HG03103 (cell line): ENCODE results near the gene MAGOHB.
A peak's percentile ranks its signal among the peaks of the same experiment; 100 is the strongest.
"Not testable (repeated sequence)": the region's sequence is repeated elsewhere in the genome, so short reads cannot be mapped to it uniquely, and the experiment has no call there.

Experiments used
- ATAC-seq: cut with Tn5 transposase; IDR thresholded peaks from one replicate; pipeline ENCODE4 v1.9.1; 2021; ENCODE audit warnings: low read depth; ENCODE audit not compliant: unreplicated experiment

Gene MAGOHB

DNA sequence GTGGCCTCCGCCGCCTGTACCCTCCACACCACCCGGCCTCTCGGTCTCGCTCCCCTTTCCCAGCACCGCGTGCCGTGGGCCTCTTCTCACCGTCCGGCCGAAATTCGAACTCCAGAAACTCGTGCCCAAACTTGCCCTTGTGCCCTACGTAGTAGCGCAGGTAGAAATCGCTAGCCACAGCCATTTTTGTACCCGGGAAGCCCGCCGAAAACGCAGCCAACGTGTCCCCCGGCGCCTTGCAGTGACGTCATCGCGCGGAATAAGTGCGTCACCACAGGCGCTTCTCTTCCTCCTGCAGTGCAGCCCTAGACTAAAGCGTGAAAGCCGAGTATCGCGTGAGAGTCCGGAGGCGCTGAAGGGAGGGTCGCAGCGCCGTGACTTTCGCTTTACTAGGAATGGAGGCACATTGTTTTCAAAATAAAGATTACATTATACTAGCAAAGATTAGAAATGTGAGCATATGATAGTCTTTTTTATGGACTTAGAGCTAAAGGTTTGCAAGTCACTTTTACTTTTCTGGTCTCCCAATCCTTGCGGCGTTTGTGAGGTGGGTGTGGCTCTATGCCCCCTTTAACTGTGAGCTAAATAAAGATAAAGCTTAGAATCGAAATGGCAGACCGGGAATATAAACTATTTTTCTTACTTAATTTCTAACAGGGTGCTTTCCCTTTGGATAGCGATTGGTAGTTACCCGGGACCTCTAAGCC, at the start of gene MAGOHB:
TSS of gene MAGOHB (minus strand) at position 261 of the 707 bp plus-strand sequence. CDS start at position 184, 77 bp downstream.
- ATAC-seq = peak; percentile 97

- ATAC-seq = no peak
Measured at GRCh38 chr12:10661338-10661737, 47.9 kb upstream of the MAGOHB start.

- ATAC-seq = no peak
Measured at GRCh38 chr12:10654003-10654402, 40.6 kb upstream of the MAGOHB start.

DNA sequence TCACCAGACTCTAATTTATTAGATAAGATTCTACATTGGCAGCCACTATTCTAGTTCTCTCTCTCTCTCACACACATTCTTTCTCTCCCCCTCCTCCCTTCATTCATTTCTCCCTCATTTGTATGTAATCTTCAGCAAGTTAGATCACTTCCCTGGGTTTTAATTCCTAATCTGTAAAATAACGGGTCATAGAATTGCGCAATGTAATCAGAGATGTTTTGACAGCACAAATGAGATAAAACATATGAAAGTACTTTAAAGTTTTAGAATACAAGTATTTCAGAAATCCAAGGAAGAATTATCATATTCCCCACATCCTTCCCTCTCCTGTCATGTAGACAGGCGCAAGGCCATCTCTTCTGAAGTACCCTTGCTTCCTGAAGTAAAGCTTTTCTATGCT, 38.8 kb upstream of the MAGOHB start:
- no peak for ATAC-seq

DNA sequence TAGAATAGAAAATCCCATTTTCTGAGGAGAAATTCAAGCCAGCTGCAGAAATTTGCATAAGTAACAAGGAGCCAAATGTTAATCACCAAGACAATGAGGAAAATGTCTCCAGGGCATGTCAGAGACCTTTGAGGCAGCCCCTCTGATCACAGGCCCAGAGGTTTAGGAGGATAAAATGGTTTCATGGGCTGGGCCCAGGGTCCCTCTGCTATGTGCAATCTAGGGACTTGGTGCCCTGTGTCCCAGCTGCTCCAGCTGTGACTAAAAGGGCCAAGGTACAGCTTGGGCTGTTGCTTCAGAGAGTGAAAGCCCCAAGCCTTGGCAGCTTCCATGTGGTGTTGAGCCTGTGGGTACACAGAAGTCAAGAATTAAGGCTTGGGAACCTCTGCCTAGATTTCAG, 33.2 kb upstream of the MAGOHB start:
- not testable (repeated sequence) for ATAC-seq

GRCh38 chr12:10645910-10646309, 32.5 kb upstream of the MAGOHB start:
- no peak for ATAC-seq

DNA sequence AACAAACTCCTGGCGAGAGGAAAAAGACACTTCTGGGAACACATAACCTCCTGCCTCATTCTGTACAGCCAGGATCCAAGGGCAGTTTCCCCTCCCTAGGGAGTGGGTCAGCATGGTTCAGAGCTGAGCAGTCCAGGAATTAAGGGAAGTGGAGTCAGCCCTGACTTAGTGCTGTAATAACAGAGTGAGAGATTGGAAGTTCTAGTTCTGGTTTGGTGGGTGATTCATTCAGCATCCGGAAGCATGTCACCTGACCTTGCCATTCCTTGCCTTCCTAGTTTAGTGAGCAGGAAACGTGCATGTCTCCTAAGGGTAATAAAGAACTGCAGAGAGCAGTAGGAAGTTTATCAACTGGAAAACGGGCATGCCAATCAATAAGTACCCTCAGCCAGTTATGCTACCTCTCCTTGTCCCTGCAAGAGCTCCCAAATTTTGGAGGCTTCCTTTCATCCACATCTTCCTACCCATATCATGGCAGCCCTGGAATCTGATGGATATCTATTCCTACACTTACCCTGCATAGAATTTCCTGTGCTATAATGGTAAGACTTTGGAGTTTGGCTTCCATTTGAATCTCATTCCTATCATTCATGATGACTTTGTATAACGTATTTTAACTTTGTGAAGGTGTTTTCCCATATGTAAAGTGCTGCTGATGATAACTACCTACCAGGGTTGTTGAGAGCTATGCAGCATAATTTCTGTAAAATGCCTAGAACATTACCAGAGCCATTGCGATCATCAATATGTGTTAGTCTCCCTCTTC, 28.5 kb upstream of the MAGOHB start:
- no peak for ATAC-seq

DNA sequence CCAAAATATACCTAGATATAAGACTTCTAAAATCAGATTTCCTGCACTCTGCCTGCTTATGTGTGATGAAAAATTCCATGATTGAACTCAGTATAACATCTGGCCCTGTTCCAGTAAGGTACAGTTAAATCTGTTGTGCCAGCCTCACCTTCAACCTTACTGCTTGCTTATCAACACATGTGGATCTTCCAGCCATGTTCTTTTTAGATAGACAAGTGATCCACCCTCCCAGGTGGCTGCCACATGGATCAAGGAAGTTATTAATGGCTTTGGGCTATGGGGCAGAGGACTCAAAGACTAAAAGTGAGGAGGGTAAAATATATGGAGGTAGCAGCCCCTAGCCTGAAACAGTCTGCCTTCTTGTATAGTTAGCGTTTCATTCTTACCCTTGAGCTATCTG, 25.3 kb upstream of the MAGOHB start:
- ATAC-seq = no peak

GRCh38 chr12:10636611-10637010, 23.2 kb upstream of the MAGOHB start:
- ATAC-seq = no peak

GRCh38 chr12:10636124-10636523, 22.7 kb upstream of the MAGOHB start:
- no peak for ATAC-seq

- ATAC-seq = no peak
Measured at GRCh38 chr12:10635306-10635705, 21.9 kb upstream of the MAGOHB start.

GRCh38 chr12:10634427-10634826, 21.0 kb upstream of the MAGOHB start:
- no peak for ATAC-seq

DNA sequence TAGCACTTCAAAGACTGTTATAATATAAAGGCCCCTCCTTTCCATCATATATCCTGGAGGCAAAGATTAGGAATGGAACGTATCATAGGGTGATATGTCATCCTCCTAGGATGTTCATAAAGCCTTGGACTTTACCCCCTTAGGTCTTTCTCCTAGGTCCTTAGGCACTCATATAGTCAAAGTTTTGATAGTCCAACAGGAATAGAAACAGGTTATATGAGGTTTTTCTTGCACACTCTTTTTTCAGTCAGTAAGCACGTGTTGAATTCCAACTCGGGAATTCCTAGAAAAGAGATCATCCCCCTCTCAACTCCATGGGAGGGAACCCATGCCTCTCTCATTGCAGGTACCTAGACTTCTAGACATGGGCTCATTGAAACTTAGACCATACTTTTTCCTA, 20.1 kb upstream of the MAGOHB start:
- ATAC-seq = no peak

- no peak for ATAC-seq
Measured at GRCh38 chr12:10632226-10632625, 18.8 kb upstream of the MAGOHB start.

DNA sequence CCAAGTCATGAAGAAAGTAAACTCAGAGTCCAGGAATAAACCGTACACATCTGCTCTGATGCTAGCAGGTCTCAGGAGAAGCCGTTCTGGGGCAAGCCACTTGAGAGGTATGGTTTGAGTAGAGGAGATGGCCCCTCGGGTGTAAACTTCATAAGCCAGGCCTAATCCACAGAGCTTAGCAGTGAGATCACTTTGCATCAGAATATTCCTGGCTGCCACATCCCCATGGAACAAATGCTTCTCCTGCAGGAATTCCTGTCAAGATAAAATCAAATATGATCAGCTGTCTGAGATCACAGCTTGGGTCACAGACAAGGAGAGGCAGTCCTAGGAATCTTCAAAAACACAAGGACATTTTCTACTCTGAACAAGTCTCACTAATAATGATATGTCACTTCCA, 11.2 kb upstream of the MAGOHB start:
- no peak for ATAC-seq

DNA sequence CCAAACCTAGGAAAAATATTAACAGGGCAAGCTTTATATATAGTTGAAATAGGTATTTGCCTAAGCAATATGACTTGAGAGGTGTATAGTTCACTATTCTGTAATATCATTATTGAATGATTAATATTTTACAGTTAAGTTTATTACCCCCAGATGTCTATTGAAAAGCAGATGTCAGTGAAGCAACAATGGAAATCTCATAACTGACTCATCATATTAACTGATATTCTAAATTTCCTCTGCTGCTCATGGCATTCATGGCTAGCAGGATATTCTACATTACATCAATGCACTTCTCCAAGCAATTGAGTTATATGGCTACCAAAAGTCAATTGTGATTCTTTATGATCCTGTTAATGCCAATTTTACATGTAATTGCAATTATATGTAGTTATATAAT, 9.7 kb upstream of the MAGOHB start:
- no peak for ATAC-seq

DNA sequence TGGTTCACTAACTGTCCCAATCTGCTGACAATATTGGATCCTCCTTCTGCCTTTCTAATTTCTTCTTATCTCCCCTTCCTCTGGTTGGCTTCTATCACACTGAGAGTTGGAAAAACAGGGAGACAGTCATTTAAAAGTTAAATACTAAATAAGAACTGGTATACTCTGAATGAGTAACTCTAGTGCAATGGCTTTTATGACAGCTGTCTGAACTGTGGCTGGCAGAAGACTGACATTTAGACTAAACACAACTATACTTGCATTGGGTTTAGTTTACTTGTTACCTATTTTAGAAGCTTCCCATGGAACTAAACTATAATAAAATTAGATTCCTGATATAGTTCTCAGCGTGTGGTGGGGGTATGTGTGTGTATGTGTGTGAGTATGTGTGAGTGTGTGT, 7.9 kb upstream of the MAGOHB start:
- ATAC-seq = no peak

DNA sequence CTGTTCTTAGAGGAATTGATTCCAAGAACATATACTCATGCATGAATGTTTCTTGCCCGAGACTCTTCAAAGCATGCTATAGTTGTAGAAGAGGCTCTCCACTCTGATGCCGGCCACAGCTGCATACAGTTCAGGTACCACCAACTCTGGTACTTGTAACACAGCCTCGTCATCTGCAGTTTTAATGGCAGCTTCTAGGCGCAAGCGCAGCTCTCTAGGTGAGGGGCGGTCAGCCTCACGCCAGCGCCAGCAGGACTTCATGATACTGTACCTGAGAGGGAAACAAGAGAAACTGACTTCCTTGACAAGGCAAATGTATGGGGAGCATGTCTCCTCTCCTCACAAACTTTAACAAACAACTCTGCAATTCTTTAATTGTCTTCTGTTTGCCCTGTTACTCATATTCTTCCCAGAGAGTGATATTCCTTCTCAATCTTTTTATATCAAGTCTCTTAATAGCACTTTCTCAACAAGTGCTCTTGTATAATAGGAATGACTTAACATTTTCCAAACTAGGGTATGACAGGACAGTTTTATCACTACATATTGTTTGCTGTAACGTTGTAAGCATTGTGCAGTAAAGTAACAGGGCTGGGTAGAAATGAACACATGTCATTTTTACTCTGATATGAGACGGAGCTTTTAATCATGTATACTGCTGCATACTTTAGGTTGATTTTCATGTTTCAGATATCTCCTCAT, 6.8 kb upstream of the MAGOHB start:
- no peak for ATAC-seq

GRCh38 chr12:10618338-10618987, 5.1 kb upstream of the MAGOHB start:
- no peak for ATAC-seq

- ATAC-seq = no peak
Measured at GRCh38 chr12:10617863-10618262, 4.5 kb upstream of the MAGOHB start.

- ATAC-seq = no peak
Measured at GRCh38 chr12:10615532-10615931, 2.1 kb upstream of the MAGOHB start.
